Neuronal stem cell (in vitro differentiated cells): ENCODE results near the gene THBD.

Experiments used
- DNase-seq: peaks from one replicate; pipeline ENCODE4 v3.0.0-alpha.2; 2013; ENCODE audit warnings: low spot score
- H2AFZ ChIP-seq: one replicate; pipeline ENCODE4 v1.6.1; 2013; ENCODE audit warnings: mild to moderate bottlenecking, low read length, inconsistent platforms
- H2AK5ac ChIP-seq: 2 replicates; pipeline ENCODE4 v1.6.1; 2013; ENCODE audit warnings: low read depth, mild to moderate bottlenecking, inconsistent platforms, low read length, moderate library complexity, mixed read lengths
- H2BK120ac ChIP-seq: 2 replicates; pipeline ENCODE4 v1.6.1; 2013; ENCODE audit warnings: low read depth, mild to moderate bottlenecking, inconsistent platforms, low read length, moderate library complexity, mixed read lengths
- H2BK12ac ChIP-seq: one replicate; pipeline ENCODE4 v1.6.1; 2013; ENCODE audit warnings: low read length, inconsistent platforms
- H2BK15ac ChIP-seq: 2 replicates; pipeline ENCODE4 v1.6.1; 2013; ENCODE audit warnings: mild to moderate bottlenecking, low read length, inconsistent platforms, mixed read lengths
- H2BK5ac ChIP-seq: one replicate; pipeline ENCODE4 v1.6.1; 2013; ENCODE audit warnings: inconsistent platforms, mild to moderate bottlenecking, low read length, moderate library complexity
- H3K14ac ChIP-seq: one replicate; pipeline ENCODE4 v1.6.1; 2013; ENCODE audit warnings: low read length, inconsistent platforms
- H3K18ac ChIP-seq: 2 replicates; pipeline ENCODE4 v1.6.1; 2013; ENCODE audit warnings: low read length, inconsistent platforms
- H3K23ac ChIP-seq: 2 replicates; pipeline ENCODE4 v1.6.1; 2013; ENCODE audit warnings: low read depth, mild to moderate bottlenecking, mixed read lengths, low read length, inconsistent platforms; ENCODE audit not compliant: poor library complexity
- H3K27ac ChIP-seq: replicated peaks from 3 replicates; pipeline ENCODE4 v1.5.1; 2013; ENCODE audit warnings: low read length, inconsistent platforms
- H3K27me3 ChIP-seq, 3 experiments: 2 replicates each; pipeline ENCODE4 v1.6.1; 2013; ENCODE audit warnings: low read length in 3 of 3, mild to moderate bottlenecking in 2 of 3, inconsistent platforms in 1 of 3, low read depth in 1 of 3, mixed read lengths in 1 of 3, moderate library complexity in 1 of 3; ENCODE audit not compliant: control insufficient read depth in 3 of 3, insufficient read depth in 3 of 3
- H3K36me3 ChIP-seq, 2 donors: replicated peaks in 1 of 2; 2 replicates each; pipeline ENCODE4 v1.6.1; 2013; ENCODE audit warnings: low read length in 2 of 2; ENCODE audit not compliant: control insufficient read depth in 2 of 2, insufficient read depth in 2 of 2
- H3K4ac ChIP-seq: 2 replicates; pipeline ENCODE4 v1.6.1; 2013; ENCODE audit warnings: inconsistent platforms, mild to moderate bottlenecking, low read length, moderate library complexity
- H3K4me1 ChIP-seq, 2 donors: 1 replicate in 1 of 2; 2 replicates in 1 of 2; pipeline ENCODE4 v1.6.1; 2013; ENCODE audit warnings: low read length in 2 of 2, low read depth in 1 of 2; ENCODE audit not compliant: control insufficient read depth in 2 of 2, insufficient read depth in 1 of 2
- H3K4me2 ChIP-seq: one replicate; pipeline ENCODE4 v1.6.1; 2013; ENCODE audit warnings: mild to moderate bottlenecking, low read length, inconsistent platforms; ENCODE audit not compliant: insufficient read depth, poor library complexity, severe bottlenecking
- H3K4me3 ChIP-seq, 2 donors: 2 replicates each; pipeline ENCODE4 v1.5.1; 2013; ENCODE audit warnings: low read length in 2 of 2, mild to moderate bottlenecking in 2 of 2, inconsistent platforms in 1 of 2, moderate library complexity in 1 of 2
- H3K79me1 ChIP-seq: one replicate; pipeline ENCODE4 v1.6.1; 2013; ENCODE audit warnings: low read depth, mild to moderate bottlenecking, inconsistent platforms, low read length, moderate library complexity
- H3K9ac ChIP-seq: one replicate; pipeline ENCODE4 v1.6.1; 2013; ENCODE audit warnings: mild to moderate bottlenecking, low read depth, low read length, inconsistent platforms; ENCODE audit not compliant: poor library complexity
- H3K9me3 ChIP-seq, 2 donors: replicated peaks in 1 of 2; 2 replicates each; pipeline versions ENCODE3 to v1.6.1; 2013; ENCODE audit warnings: low read length in 2 of 2, mild to moderate bottlenecking in 2 of 2, inconsistent platforms in 1 of 2, low read depth in 1 of 2, mixed read lengths in 1 of 2, moderate library complexity in 1 of 2; ENCODE audit not compliant: control insufficient read depth in 2 of 2, insufficient read depth in 1 of 2
- H4K8ac ChIP-seq: one replicate; pipeline ENCODE4 v1.6.1; 2013; ENCODE audit warnings: low read depth, mild to moderate bottlenecking, inconsistent platforms, low read length, moderate library complexity
- H4K91ac ChIP-seq: one replicate; pipeline ENCODE4 v1.6.1; 2013; ENCODE audit warnings: low read length, low read depth, mild to moderate bottlenecking, inconsistent platforms; ENCODE audit not compliant: poor library complexity
- WGBS, 2 donors: extraction: QIAGEN DNeasy Blood & Tissue Kit; methylation state at CpG; one replicate each; pipeline ENCODE4 v1.1.7; 2013; ENCODE audit warnings: missing lambda C conversion rate in 2 of 2, mixed read lengths in 1 of 2; ENCODE audit not compliant: insufficient read length in 2 of 2, insufficient replicate concordance in 1 of 2; ENCODE audit errors: extremely low coverage in 2 of 2; 5-methylcytosine and 5-hydroxymethylcytosine counted together

Gene THBD

GRCh38 chr20:23071398-23071797, 21.9 kb upstream of the THBD start:
- H3K14ac ChIP-seq: no peak overlapping the region
- WGBS, 2 donors: no CpG with 5 or more reads among the region's 3 CpGs
- H3K9ac ChIP-seq: no peak overlapping the region
- H3K27ac ChIP-seq: no peak overlapping the region
- no peak overlapping the region for H3K4me2 ChIP-seq
- H3K18ac ChIP-seq: no peak overlapping the region
- no peak overlapping the region for H3K4ac ChIP-seq
- H4K8ac ChIP-seq: no peak overlapping the region
- no peak overlapping the region for H2BK15ac ChIP-seq
- H2BK120ac ChIP-seq: no peak overlapping the region
- no peak overlapping the region for H4K91ac ChIP-seq
- H3K27me3 ChIP-seq: no peaks in the 10 kb centered on the region
- H3K79me1 ChIP-seq: no peaks in the 10 kb centered on the region
- no peak overlapping the region for H2BK5ac ChIP-seq
- H3K36me3 ChIP-seq: no peaks in the 10 kb centered on the region
- no peak overlapping the region for H2BK12ac ChIP-seq
- no peak overlapping the region for H3K23ac ChIP-seq
- no peaks in the 10 kb centered on the region for H3K9me3 ChIP-seq
- no peak overlapping the region for H2AK5ac ChIP-seq
- no peak overlapping the region for H3K4me3 ChIP-seq
- DNase-seq: no peak
- no peak overlapping the region for H2AFZ ChIP-seq
- H3K4me1 ChIP-seq: no peaks in the 10 kb centered on the region

- Histone ChIP-seq H3K79me1 (no peaks in the 10 kb centered on the region), H3K4me2 (no peak overlapping the region), H3K27ac (no peak overlapping the region), H2BK15ac (no peak overlapping the region), H3K14ac (no peak overlapping the region), H2AK5ac (no peak overlapping the region), H3K9me3 (no peaks in the 10 kb centered on the region), H3K4me1 (peaks cover 0 to 3% of the 10 kb centered on the region in 2 donors), H3K4me3 (no peak overlapping the region), H3K27me3 (no peaks in the 10 kb centered on the region), H2AFZ (no peak overlapping the region), H4K8ac (no peak overlapping the region), H3K23ac (no peak overlapping the region), H3K36me3 (no peaks in the 10 kb centered on the region), H4K91ac (no peak overlapping the region), H2BK120ac (no peak overlapping the region), H3K9ac (no peak overlapping the region), H3K18ac (no peak overlapping the region), H3K4ac (no peak overlapping the region), H2BK5ac (no peak overlapping the region), H2BK12ac (no peak overlapping the region)
- no peak for DNase-seq
- WGBS, 2 donors: no CpG with 5 or more reads among the region's 2 CpGs
Measured at GRCh38 chr20:23069108-23069507, 19.6 kb upstream of the THBD start.

- H3K4me2 ChIP-seq: no peak overlapping the region
- peaks cover 0 to 3% of the 10 kb centered on the region in 2 donors for H3K4me1 ChIP-seq
- WGBS, 2 donors: no CpG with 5 or more reads among the region's 1 CpG
- H4K91ac ChIP-seq: no peak overlapping the region
- H2BK5ac ChIP-seq: no peak overlapping the region
- H2BK120ac ChIP-seq: no peak overlapping the region
- no peaks in the 10 kb centered on the region for H3K36me3 ChIP-seq
- no peak overlapping the region for H3K4ac ChIP-seq
- H3K27ac ChIP-seq: no peak overlapping the region
- H3K23ac ChIP-seq: no peak overlapping the region
- no peak for DNase-seq
- no peak overlapping the region for H2BK15ac ChIP-seq
- no peak overlapping the region for H3K4me3 ChIP-seq
- H3K27me3 ChIP-seq: no peaks in the 10 kb centered on the region
- no peak overlapping the region for H2BK12ac ChIP-seq
- H3K9ac ChIP-seq: no peak overlapping the region
- no peaks in the 10 kb centered on the region for H3K79me1 ChIP-seq
- no peak overlapping the region for H4K8ac ChIP-seq
- H2AK5ac ChIP-seq: no peak overlapping the region
- H2AFZ ChIP-seq: no peak overlapping the region
- H3K14ac ChIP-seq: no peak overlapping the region
- H3K9me3 ChIP-seq: no peaks in the 10 kb centered on the region
- no peak overlapping the region for H3K18ac ChIP-seq
Measured at GRCh38 chr20:23068283-23068682, 18.8 kb upstream of the THBD start.

- H3K4me1 ChIP-seq: peaks cover 4 to 5% of the 10 kb centered on the region in 2 donors
- H3K79me1 ChIP-seq: no peaks in the 10 kb centered on the region
- H3K23ac ChIP-seq: no peak overlapping the region
- no peak overlapping the region for H4K91ac ChIP-seq
- no peak overlapping the region for H3K14ac ChIP-seq
- H3K27me3 ChIP-seq: no peaks in the 10 kb centered on the region
- no peak overlapping the region for H3K4me2 ChIP-seq
- H3K9me3 ChIP-seq: no peaks in the 10 kb centered on the region
- no peak for DNase-seq
- H3K36me3 ChIP-seq: no peaks in the 10 kb centered on the region
- H2BK5ac ChIP-seq: no peak overlapping the region
- H4K8ac ChIP-seq: no peak overlapping the region
- H2BK120ac ChIP-seq: no peak overlapping the region
- no peak overlapping the region for H3K4ac ChIP-seq
- H3K9ac ChIP-seq: no peak overlapping the region
- no peak overlapping the region for H3K4me3 ChIP-seq
- no peak overlapping the region for H3K27ac ChIP-seq
- H2BK12ac ChIP-seq: no peak overlapping the region
- no peak overlapping the region for H2AFZ ChIP-seq
- no peak overlapping the region for H3K18ac ChIP-seq
- no CpG with 5 or more reads among the region's 3 CpGs for WGBS, 2 donors
- no peak overlapping the region for H2AK5ac ChIP-seq
- no peak overlapping the region for H2BK15ac ChIP-seq
Measured at GRCh38 chr20:23066772-23067171, 17.3 kb upstream of the THBD start.
